Lower leg skin (tissue), 4 donors: ENCODE results near the gene XCL2. TPM values are rescaled to one million over a fixed set of nuclear protein-coding genes. Genes with fewer than 3 reads are reported as not detected.
"Not testable (repeated sequence)": the region's sequence is repeated elsewhere in the genome, so short reads cannot be mapped to it uniquely, and the experiment has no call there.

Experiments used
- DNase-seq, 2 donors: peaks; one replicate each; pipeline ENCODE4 v3.0.0-alpha.2; 2019; ENCODE audit warnings: low spot score in 2 of 2
- H3K4me3 ChIP-seq: fragments of 200-600 bp; sonication (generic); 2 replicates; pipeline ENCODE4 v1.5.1; 2017; ENCODE audit warnings: mild to moderate bottlenecking, low read depth; ENCODE audit not compliant: poor library complexity, severe bottlenecking
- CTCF ChIP-seq, 3 donors: fragments of 450-650 bp; IDR thresholded peaks; one replicate each; pipeline ENCODE4 v1.5.1; 2016; ENCODE audit warnings: antibody characterized with exemption in 3 of 3, mild to moderate bottlenecking in 3 of 3, moderate library complexity in 2 of 3
- POLR2A ChIP-seq, 2 donors: fragments of 450-650 bp; IDR thresholded peaks; one replicate each; pipeline ENCODE4 v1.6.1; 2016 to 2017; ENCODE audit warnings: antibody characterized with exemption in 2 of 2, mild to moderate bottlenecking in 1 of 2, moderate library complexity in 1 of 2
- WGBS, 2 donors: methylation state at CpG; one replicate each; pipeline ENCODE4 v1.1.5; 2018; 5-methylcytosine and 5-hydroxymethylcytosine counted together
- intact Hi-C: fragments of 100-400 bp; cut with DNase I; formaldehyde crosslinking; loops from one replicate; pipeline ENCODE4 v1.15.0; 2023; ENCODE audit warnings: low total_unique reads
- total RNA-seq, 4 donors: library from RNA; depleted of rRNA; stranded (reverse); fragments of >200 nt; gene quantifications; one replicate each; pipeline ENCODE4 v1.1.0, GENCODE V29; 2016

Gene XCL2
- total RNA-seq, 4 donors from 2014 or later: not detected

- DNase-seq: no peak
- intact Hi-C loops: loop anchor here (10.0 kb wide), 1 partner anchor 119 kb away; no protein-coding TSS in a partner anchor
- 87 to 90% methylated on average over 5 of the region's 5 CpGs for WGBS, 2 donors
- TF ChIP-seq CTCF (IDR thresholded peaks at IDR 0.05) (no peak), POLR2A (IDR thresholded peaks at IDR 0.05) (no peak)
- H3K4me3 ChIP-seq: no peak overlapping the region
Observed at GRCh38 chr1:168553680-168554553, 10.1 kb upstream of the XCL2 start.

- TF ChIP-seq CTCF (IDR thresholded peaks at IDR 0.05) (no peak), POLR2A (IDR thresholded peaks at IDR 0.05) (no peak)
- 75 to 95% methylated on average over 6 of the region's 6 CpGs for WGBS, 2 donors
- intact Hi-C loops: loop anchor here (10.0 kb wide), 1 partner anchor 118 kb away; no protein-coding TSS in a partner anchor
- DNase-seq: no peak
- H3K4me3 ChIP-seq: no peak overlapping the region
Observed at GRCh38 chr1:168552961-168553360, 9.2 kb upstream of the XCL2 start.

GRCh38 chr1:168551688-168552087 lies 7.9 kb upstream of the XCL2 start:
- no peak for DNase-seq
- TF ChIP-seq CTCF (IDR thresholded peaks at IDR 0.05) (no peak), POLR2A (IDR thresholded peaks at IDR 0.05) (no peak)
- H3K4me3 ChIP-seq: no peak overlapping the region
- WGBS, 2 donors: 92% methylated on average over 4 of the region's 4 CpGs
- intact Hi-C loops: loop anchor here (10.0 kb wide), 1 partner anchor 117 kb away; no protein-coding TSS in a partner anchor

GRCh38 chr1:168550971-168551370 lies 7.2 kb upstream of the XCL2 start:
- DNase-seq: no peak
- H3K4me3 ChIP-seq: no peak overlapping the region
- WGBS, 2 donors: 53 to 62% methylated on average over 1 of the region's 1 CpG
- TF ChIP-seq CTCF (IDR thresholded peaks at IDR 0.05): no peak
- no peak for TF ChIP-seq POLR2A (IDR thresholded peaks at IDR 0.05)
- intact Hi-C loops: loop anchor here (10.0 kb wide), 1 partner anchor 116 kb away; no protein-coding TSS in a partner anchor

GRCh38 chr1:168546553-168546895 lies 2.7 kb upstream of the XCL2 start:
- H3K4me3 ChIP-seq, DNase-seq, intact Hi-C loops: not testable (repeated sequence)
- 93% methylated on average over 3 of the region's 3 CpGs for WGBS, 2 donors

GRCh38 chr1:168545678-168546552 lies 2.1 kb upstream of the XCL2 start:
- intact Hi-C loops, H3K4me3 ChIP-seq, DNase-seq: not testable (repeated sequence)
- WGBS, 2 donors: 48 to 54% methylated on average over 7 of the region's 7 CpGs

GRCh38 chr1:168542978-168543377 lies 819 bp downstream of the XCL2 start:
- H3K4me3 ChIP-seq, DNase-seq, intact Hi-C loops: not testable (repeated sequence)
- 89 to 97% methylated on average over 2 of the region's 2 CpGs for WGBS, 2 donors

GRCh38 chr1:168540798-168541197 lies 3.0 kb downstream of the XCL2 start:
- 72 to 77% methylated on average over 7 of the region's 7 CpGs for WGBS, 2 donors
- DNase-seq, intact Hi-C loops: not testable (repeated sequence)

More at GRCh38 chr1:168540798-168541197, 3.0 kb downstream of the XCL2 start:
- H3K4me3 ChIP-seq: not testable (repeated sequence)
